Tibial nerve (tissue), 4 donors: ENCODE measurements around the gene ING5.

ENCODE experiments used
- EP300 ChIP-seq, 2 donors: sonication (generic); formaldehyde crosslinking; IDR thresholded peaks; one replicate each; pipeline ENCODE4 v1.6.1; 2017; ENCODE audit warnings: antibody characterized with exemption in 2 of 2, mild to moderate bottlenecking in 1 of 2
- POLR2A ChIP-seq, 2 donors: fragments of 450-650 bp; IDR thresholded peaks; one replicate each; pipeline ENCODE4 v1.6.1; 2017; ENCODE audit warnings: antibody characterized with exemption in 2 of 2, mild to moderate bottlenecking in 2 of 2, moderate library complexity in 2 of 2
- TF ChIP-seq, protein P1 (sequence below), 5 experiments: fragments of 200-600 bp in 3 of 5; fragments of 450-650 bp in 2 of 5; sonication (generic) in 3 of 5; IDR thresholded peaks; one replicate each; pipeline ENCODE4 v1.5.1; 2016 to 2019; ENCODE audit warnings: antibody characterized with exemption in 5 of 5, mild to moderate bottlenecking in 3 of 5, moderate library complexity in 2 of 5

DNA sequence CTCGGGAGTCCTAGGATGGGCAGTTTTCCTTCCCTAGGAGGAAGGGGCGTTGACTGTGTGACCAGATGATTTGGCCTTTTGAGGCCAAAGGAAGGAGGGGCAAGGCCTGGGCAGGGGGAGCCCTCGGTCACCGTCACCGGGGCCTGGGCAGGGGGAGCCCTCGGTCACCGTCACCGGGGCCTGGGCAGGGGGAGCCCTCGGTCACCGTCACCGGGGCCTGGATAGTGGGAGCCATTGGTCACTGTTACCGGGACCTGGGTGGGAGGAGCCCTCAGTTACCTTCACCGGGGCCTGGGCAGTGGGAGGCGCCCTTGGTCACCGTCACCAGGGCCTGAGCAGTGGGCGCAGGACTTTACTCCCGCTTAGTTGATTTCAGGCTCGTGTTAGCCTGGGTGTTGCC, 49.9 kb downstream of the ING5 start:
- no peak for TF ChIP-seq EP300 (IDR thresholded peaks at IDR 0.05)
- TF ChIP-seq, protein P1, sequence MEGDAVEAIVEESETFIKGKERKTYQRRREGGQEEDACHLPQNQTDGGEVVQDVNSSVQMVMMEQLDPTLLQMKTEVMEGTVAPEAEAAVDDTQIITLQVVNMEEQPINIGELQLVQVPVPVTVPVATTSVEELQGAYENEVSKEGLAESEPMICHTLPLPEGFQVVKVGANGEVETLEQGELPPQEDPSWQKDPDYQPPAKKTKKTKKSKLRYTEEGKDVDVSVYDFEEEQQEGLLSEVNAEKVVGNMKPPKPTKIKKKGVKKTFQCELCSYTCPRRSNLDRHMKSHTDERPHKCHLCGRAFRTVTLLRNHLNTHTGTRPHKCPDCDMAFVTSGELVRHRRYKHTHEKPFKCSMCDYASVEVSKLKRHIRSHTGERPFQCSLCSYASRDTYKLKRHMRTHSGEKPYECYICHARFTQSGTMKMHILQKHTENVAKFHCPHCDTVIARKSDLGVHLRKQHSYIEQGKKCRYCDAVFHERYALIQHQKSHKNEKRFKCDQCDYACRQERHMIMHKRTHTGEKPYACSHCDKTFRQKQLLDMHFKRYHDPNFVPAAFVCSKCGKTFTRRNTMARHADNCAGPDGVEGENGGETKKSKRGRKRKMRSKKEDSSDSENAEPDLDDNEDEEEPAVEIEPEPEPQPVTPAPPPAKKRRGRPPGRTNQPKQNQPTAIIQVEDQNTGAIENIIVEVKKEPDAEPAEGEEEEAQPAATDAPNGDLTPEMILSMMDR (IDR thresholded peaks at IDR 0.05) = no peak
- no peak for TF ChIP-seq POLR2A (IDR thresholded peaks at IDR 0.05)
